Mesendoderm (in vitro differentiated cells): ENCODE results near the gene FBXL4. TPM values are rescaled to one million over a fixed set of nuclear protein-coding genes. Genes with fewer than 3 reads are reported as not detected.

Experiments
- DNase-seq: peaks from one replicate; pipeline ENCODE4 v3.0.0; 2013
- H2AK5ac ChIP-seq: 2 replicates; pipeline ENCODE4 v1.6.1; 2013; ENCODE audit warnings: low read length, inconsistent platforms
- H2BK120ac ChIP-seq: 2 replicates; pipeline ENCODE4 v1.6.1; 2013; ENCODE audit warnings: low read depth, mild to moderate bottlenecking, low read length, moderate library complexity, mixed read lengths
- H2BK15ac ChIP-seq: replicated peaks from 2 replicates; pipeline ENCODE4 v1.6.1; 2013; ENCODE audit warnings: low read depth, mild to moderate bottlenecking, moderate library complexity
- H2BK5ac ChIP-seq: 2 replicates; pipeline ENCODE4 v1.6.1; 2013; ENCODE audit warnings: low read length, inconsistent platforms
- H3K18ac ChIP-seq: 2 replicates; pipeline ENCODE4 v1.6.1; 2013; ENCODE audit warnings: mild to moderate bottlenecking, low read length, mixed read lengths
- H3K23ac ChIP-seq: one replicate; pipeline ENCODE4 v1.6.1; 2013; ENCODE audit warnings: low read length
- H3K27ac ChIP-seq: 2 replicates; pipeline ENCODE4 v1.5.1; 2013; ENCODE audit warnings: low read depth, mild to moderate bottlenecking, inconsistent platforms, low read length, moderate library complexity
- H3K27me3 ChIP-seq: 2 replicates; pipeline ENCODE4 v1.6.1; 2013; ENCODE audit warnings: low read length, control low read depth, mild to moderate bottlenecking, inconsistent platforms; ENCODE audit not compliant: insufficient read depth, poor library complexity
- H3K36me3 ChIP-seq: 2 replicates; pipeline ENCODE4 v1.6.1; 2013; ENCODE audit warnings: low read length, inconsistent platforms; ENCODE audit not compliant: control insufficient read depth, insufficient read depth
- H3K4ac ChIP-seq: one replicate; pipeline ENCODE4 v1.6.1; 2013; ENCODE audit warnings: low read depth, mild to moderate bottlenecking, low read length, moderate library complexity
- H3K4me1 ChIP-seq: 2 replicates; pipeline ENCODE4 v1.6.1; 2013; ENCODE audit warnings: low read depth, low read length, inconsistent platforms; ENCODE audit not compliant: control insufficient read depth
- H3K4me2 ChIP-seq: 2 replicates; pipeline ENCODE4 v1.6.1; 2013; ENCODE audit warnings: low read length
- H3K4me3 ChIP-seq: 2 replicates; pipeline ENCODE4 v1.5.1; 2013; ENCODE audit warnings: mild to moderate bottlenecking, low read length
- H3K56ac ChIP-seq: one replicate; pipeline ENCODE4 v1.6.1; 2013; ENCODE audit warnings: low read length
- H3K79me1 ChIP-seq: 2 replicates; pipeline ENCODE4 v1.6.1; 2013; ENCODE audit warnings: low read length, inconsistent platforms
- H3K79me2 ChIP-seq: 2 replicates; pipeline ENCODE4 v1.6.1; 2013; ENCODE audit warnings: mild to moderate bottlenecking, low read length; ENCODE audit not compliant: control insufficient read depth, insufficient read depth
- H3K9ac ChIP-seq: 2 replicates; pipeline ENCODE4 v1.6.1; 2013; ENCODE audit warnings: low read length, inconsistent platforms
- H4K5ac ChIP-seq: one replicate; pipeline ENCODE4 v1.6.1; 2013; ENCODE audit warnings: low read length
- H4K8ac ChIP-seq: one replicate; pipeline ENCODE4 v1.6.1; 2013; ENCODE audit warnings: low read depth, mild to moderate bottlenecking, control low read depth, low read length, moderate library complexity
- WGBS: extraction: QIAGEN DNeasy Blood & Tissue Kit; methylation state at CpG from one replicate; pipeline ENCODE4 v1.1.7; 2013; ENCODE audit warnings: low lambda C conversion rate, missing lambda C conversion rate; ENCODE audit not compliant: insufficient coverage; ENCODE audit errors: extremely low coverage; 5-methylcytosine and 5-hydroxymethylcytosine counted together
- polyA plus RNA-seq, 2 experiments: library from polyadenylated mRNA; stranded (reverse); fragments of 200-250 nt; gene quantifications; one replicate each; pipeline ENCODE4 v1.2.3, GENCODE V29; 2013

The FBXL4 gene
- polyA plus RNA-seq (2013, experiment 1 of 2): 4.0 TPM
- 4.3 TPM for polyA plus RNA-seq (2013, experiment 2 of 2)

GRCh38 chr6:98947411-98948292, at the start of gene FBXL4:
Gene FBXL4 (minus strand): TSS chr6:98947946. CDS start chr6:98926988, 20,958 bp downstream.
- no peaks in the 10 kb centered on the region for H3K27me3 ChIP-seq
- no peak within 1 kb of the TSS for H2BK15ac ChIP-seq
- H3K27ac ChIP-seq: peak within 1 kb of the TSS; percentile 83
- H3K9ac ChIP-seq: peak within 1 kb of the TSS; percentile 89
- H3K4me3 ChIP-seq: peak within 1 kb of the TSS; percentile 73
- peaks cover 3% of the 10 kb centered on the region for H3K79me2 ChIP-seq
- H3K18ac ChIP-seq: peak within 1 kb of the TSS; percentile 98
- peak within 1 kb of the TSS; percentile 94 for H3K56ac ChIP-seq
- no peak within 1 kb of the TSS for H2AK5ac ChIP-seq
- peaks cover 4% of the 10 kb centered on the region for H3K4me1 ChIP-seq
- peak within 1 kb of the TSS; percentile 84 for H3K4ac ChIP-seq
- H3K36me3 ChIP-seq: no peaks in the 10 kb centered on the region
- H2BK120ac ChIP-seq: no peak within 1 kb of the TSS
- H3K79me1 ChIP-seq: peaks cover 5% of the 10 kb centered on the region
- no CpG with 5 or more reads among the region's 93 CpGs for WGBS
- H3K23ac ChIP-seq: no peak within 1 kb of the TSS
- H2BK5ac ChIP-seq: peak within 1 kb of the TSS; percentile 73
- no peak within 1 kb of the TSS for H4K8ac ChIP-seq
- H4K5ac ChIP-seq: no peak within 1 kb of the TSS
- H3K4me2 ChIP-seq: peak within 1 kb of the TSS; percentile 92
- DNase-seq: peak; percentile 96

- no peak overlapping the region for H2BK120ac ChIP-seq
- no peak overlapping the region for H2BK5ac ChIP-seq
- H3K36me3 ChIP-seq: no peaks in the 10 kb centered on the region
- H3K79me1 ChIP-seq: no peaks in the 10 kb centered on the region
- H3K23ac ChIP-seq: no peak overlapping the region
- H3K4me2 ChIP-seq: no peak overlapping the region
- H4K5ac ChIP-seq: no peak overlapping the region
- H3K56ac ChIP-seq: no peak overlapping the region
- DNase-seq: no peak
- H3K4ac ChIP-seq: no peak overlapping the region
- no peak overlapping the region for H3K9ac ChIP-seq
- no peaks in the 10 kb centered on the region for H3K27me3 ChIP-seq
- no peak overlapping the region for H3K4me3 ChIP-seq
- H4K8ac ChIP-seq: no peak overlapping the region
- no peak overlapping the region for H2BK15ac ChIP-seq
- H3K79me2 ChIP-seq: no peaks in the 10 kb centered on the region
- no peak overlapping the region for H3K27ac ChIP-seq
- no peak overlapping the region for H3K18ac ChIP-seq
- WGBS: no CpG with 5 or more reads among the region's 1 CpG
- no peaks in the 10 kb centered on the region for H3K4me1 ChIP-seq
- H2AK5ac ChIP-seq: no peak overlapping the region
These were observed 47.4 kb upstream of the FBXL4 start for GRCh38 chr6:98995116-98995515.

GRCh38 chr6:98992535-98992934, 44.8 kb upstream of the FBXL4 start:
- DNase-seq: no peak
- Histone ChIP-seq H2BK120ac (no peak overlapping the region), H3K4me2 (no peak overlapping the region), H4K5ac (no peak overlapping the region), H3K36me3 (no peaks in the 10 kb centered on the region), H2BK5ac (no peak overlapping the region), H2AK5ac (no peak overlapping the region), H3K18ac (no peak overlapping the region), H3K23ac (no peak overlapping the region), H3K27ac (no peak overlapping the region), H3K27me3 (no peaks in the 10 kb centered on the region), H3K4ac (no peak overlapping the region), H3K9ac (no peak overlapping the region), H2BK15ac (no peak overlapping the region), H3K56ac (no peak overlapping the region), H3K4me1 (no peaks in the 10 kb centered on the region), H4K8ac (no peak overlapping the region), H3K4me3 (no peak overlapping the region), H3K79me1 (no peaks in the 10 kb centered on the region), H3K79me2 (no peaks in the 10 kb centered on the region)
- no CpG with 5 or more reads among the region's 1 CpG for WGBS

DNA sequence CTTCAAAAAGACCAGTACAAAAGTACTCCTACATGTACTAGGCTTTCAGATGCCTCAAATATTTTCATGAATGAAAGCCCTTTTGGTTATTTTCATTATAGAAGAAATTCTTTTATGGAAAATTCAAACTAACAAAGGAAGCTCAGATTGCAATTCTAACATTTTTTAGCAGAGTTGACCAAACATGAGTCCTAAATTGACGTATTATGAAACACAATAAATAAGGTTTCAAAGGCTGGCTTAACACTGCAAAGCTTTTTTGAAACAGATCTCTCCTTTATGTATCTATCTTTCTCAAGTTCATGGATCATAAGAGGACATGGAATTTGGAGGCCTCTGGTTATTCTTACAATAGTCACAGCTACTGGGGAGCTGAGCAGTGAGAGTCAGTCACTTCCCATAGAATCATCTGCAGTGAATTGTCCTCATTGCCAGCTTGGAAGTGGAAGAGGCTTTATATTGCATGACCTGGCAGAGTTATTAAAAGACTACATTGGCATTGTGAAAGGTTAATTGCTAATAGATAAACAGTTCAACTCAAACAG, 38.4 kb upstream of the FBXL4 start:
- H3K18ac ChIP-seq: no peak overlapping the region

GRCh38 chr6:98985391-98985790, 37.6 kb upstream of the FBXL4 start:
- Histone ChIP-seq H2BK120ac (no peak overlapping the region), H3K18ac (no peak overlapping the region), H3K79me1 (no peaks in the 10 kb centered on the region), H3K4ac (no peak overlapping the region), H2BK15ac (no peak overlapping the region), H3K4me3 (no peak overlapping the region), H4K5ac (no peak overlapping the region), H3K27ac (no peak overlapping the region), H3K9ac (no peak overlapping the region), H2AK5ac (no peak overlapping the region), H3K23ac (no peak overlapping the region), H3K79me2 (no peaks in the 10 kb centered on the region), H2BK5ac (no peak overlapping the region), H3K4me2 (no peak overlapping the region), H3K27me3 (no peaks in the 10 kb centered on the region), H3K4me1 (no peaks in the 10 kb centered on the region), H4K8ac (no peak overlapping the region), H3K56ac (no peak overlapping the region), H3K36me3 (no peaks in the 10 kb centered on the region)
- DNase-seq: no peak
- WGBS: no CpG with 5 or more reads among the region's 1 CpG

More for the DNA sequence above, 38.4 kb upstream of the FBXL4 start:
- H4K5ac ChIP-seq: no peak overlapping the region
- H2BK120ac ChIP-seq: no peak overlapping the region
- no peaks in the 10 kb centered on the region for H3K4me1 ChIP-seq
- WGBS: no CpG with 5 or more reads among the region's 1 CpG
- no peak overlapping the region for H3K23ac ChIP-seq
- no peaks in the 10 kb centered on the region for H3K36me3 ChIP-seq
- no peak overlapping the region for H3K4me3 ChIP-seq
- no peaks in the 10 kb centered on the region for H3K79me1 ChIP-seq
- H3K56ac ChIP-seq: no peak overlapping the region
- no peak for DNase-seq
- no peak overlapping the region for H3K4me2 ChIP-seq
- no peak overlapping the region for H4K8ac ChIP-seq
- no peaks in the 10 kb centered on the region for H3K27me3 ChIP-seq
- H2AK5ac ChIP-seq: no peak overlapping the region
- no peak overlapping the region for H3K4ac ChIP-seq
- H3K9ac ChIP-seq: no peak overlapping the region
- H2BK5ac ChIP-seq: no peak overlapping the region
- H3K79me2 ChIP-seq: no peaks in the 10 kb centered on the region
- no peak overlapping the region for H3K27ac ChIP-seq
- no peak overlapping the region for H2BK15ac ChIP-seq
